ENCODE data around the gene FPR1.

Gene FPR1

GRCh38 chr19:51737924-51738323, 13.8 kb downstream of the FPR1 start:
- DNase-seq (ENCODE audit: low read depth in 1 of 2, low spot score in 1 of 2), result no peak

- no peak for DNase-seq (ENCODE audit: low read depth in 1 of 2, low spot score in 1 of 2)
These were observed 14.3 kb downstream of the FPR1 start for GRCh38 chr19:51737389-51737788.

- no peak for DNase-seq (ENCODE audit: low read depth in 1 of 2, low spot score in 1 of 2)
These were observed 15.8 kb downstream of the FPR1 start for GRCh38 chr19:51735759-51736449.

DNA sequence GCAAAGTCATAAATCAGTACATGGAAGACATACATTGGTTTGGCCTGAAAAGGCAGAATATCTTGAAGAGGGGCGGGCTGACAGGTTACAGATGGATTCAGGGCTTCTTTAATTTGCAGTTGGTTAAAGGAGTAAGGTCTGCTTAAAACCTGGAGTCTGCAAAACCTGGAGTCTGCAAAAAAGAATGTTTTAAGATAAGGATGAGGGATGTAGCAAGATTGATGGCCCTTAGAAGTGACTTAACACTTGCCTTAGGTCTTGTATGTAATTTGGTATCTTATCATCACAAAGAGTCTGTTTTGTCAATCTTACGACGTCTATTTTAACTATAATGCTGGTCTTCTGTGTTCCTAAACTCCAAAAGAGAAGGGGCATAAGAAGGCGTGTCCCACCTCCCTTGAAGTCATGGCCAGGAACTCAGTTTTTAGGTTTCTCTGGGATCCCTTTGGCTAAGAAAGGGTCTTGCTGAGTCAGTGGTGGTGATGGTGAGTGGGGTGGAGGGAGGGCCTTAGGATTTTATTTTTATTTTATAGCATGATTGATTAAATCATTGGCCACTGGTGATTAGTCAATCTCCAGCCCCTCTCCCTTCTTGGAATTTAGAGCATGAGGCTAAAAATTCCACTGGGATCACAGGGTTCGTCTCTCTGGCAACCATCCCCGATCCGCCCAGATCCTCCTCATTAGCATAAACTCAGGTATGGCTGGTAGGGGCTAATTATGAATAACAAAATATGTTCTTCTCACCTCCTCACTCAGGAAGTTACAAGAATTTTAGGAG, 17.7 kb downstream of the FPR1 start:
- no peak for DNase-seq (ENCODE audit: low read depth in 1 of 2, low spot score in 1 of 2)

- no peak for DNase-seq (ENCODE audit: low read depth in 1 of 2, low spot score in 1 of 2)
These were observed 21.9 kb downstream of the FPR1 start for GRCh38 chr19:51729781-51730180.

DNA sequence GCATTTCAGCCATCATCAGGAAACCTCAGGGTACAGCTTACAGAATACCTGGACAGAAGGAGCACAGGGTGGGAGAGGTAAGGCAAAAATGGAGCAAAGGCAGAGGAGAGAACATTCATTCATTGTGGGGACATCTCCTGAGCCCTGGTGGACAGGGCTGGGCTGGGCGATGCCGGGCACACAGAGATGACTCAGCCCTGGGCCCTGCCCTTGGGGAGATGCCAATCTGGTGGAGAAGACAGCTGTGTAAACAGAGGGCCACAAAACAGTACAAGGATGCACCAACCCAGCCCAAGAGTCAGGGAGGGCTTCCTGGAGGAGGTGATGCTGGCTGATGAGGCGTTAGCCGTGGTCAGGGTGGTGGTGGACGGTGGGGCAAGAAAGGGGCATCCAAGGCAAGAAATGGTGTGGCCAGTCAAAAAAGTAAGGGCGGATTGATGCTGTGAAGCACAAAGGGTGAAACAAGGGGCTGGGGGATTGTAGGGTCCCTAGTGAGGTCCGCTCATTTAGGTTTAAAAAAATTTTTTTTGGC, 24.3 kb downstream of the FPR1 start:
- DNase-seq (ENCODE audit: low read depth in 1 of 2, low spot score in 1 of 2), result no peak

- no peak for DNase-seq (ENCODE audit: low read depth in 1 of 2, low spot score in 1 of 2)
These were observed 25.6 kb downstream of the FPR1 start for GRCh38 chr19:51726049-51726448.

DNA sequence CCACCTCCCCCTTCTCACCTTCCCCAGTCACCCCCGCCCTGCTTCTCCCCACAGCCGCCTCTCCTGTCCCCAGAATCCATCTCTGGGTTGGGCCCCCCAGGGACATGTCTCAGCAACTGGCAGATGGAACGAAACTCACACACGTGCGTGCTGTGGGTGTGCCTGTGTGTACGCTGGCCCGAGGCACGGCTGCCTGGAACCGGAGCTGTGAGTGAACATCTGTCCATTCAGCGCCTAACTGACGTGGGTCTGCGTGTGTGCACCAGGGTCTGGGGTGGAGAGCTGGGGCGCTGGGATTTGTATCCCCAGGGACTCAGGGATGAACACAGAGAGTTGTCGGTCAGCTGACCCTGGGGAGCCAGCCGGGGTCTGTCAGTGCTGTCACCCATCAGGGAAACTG, 27.1 kb downstream of the FPR1 start:
- DNase-seq (ENCODE audit: low read depth in 1 of 2, low spot score in 1 of 2), result no peak

DNA sequence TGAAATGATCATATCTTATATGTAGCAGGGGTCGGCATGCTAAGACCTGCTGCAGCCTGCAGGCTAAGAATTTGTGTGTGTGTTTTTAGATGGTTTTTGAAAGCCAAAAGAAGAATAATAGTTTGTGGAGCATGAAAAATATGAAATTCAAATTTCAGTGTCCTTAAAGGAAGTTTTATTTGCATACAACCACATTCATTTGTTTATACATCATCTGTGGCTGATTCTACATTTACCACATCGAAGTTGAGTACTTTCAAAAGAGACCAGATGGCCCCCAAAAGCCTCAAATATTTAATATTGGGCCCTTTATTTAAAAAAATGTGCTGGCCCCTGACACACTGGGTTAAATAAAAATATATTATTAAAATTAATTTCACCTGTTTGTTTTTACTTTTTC, 29.2 kb downstream of the FPR1 start:
- no peak for DNase-seq (ENCODE audit: low read depth in 1 of 2, low spot score in 1 of 2)

GRCh38 chr19:51721905-51722304, 29.8 kb downstream of the FPR1 start:
- no peak for DNase-seq (ENCODE audit: low read depth in 1 of 2, low spot score in 1 of 2)

- no peak for DNase-seq (ENCODE audit: low read depth in 1 of 2, low spot score in 1 of 2)
These were observed 32.3 kb downstream of the FPR1 start for GRCh38 chr19:51719251-51719988.

DNA sequence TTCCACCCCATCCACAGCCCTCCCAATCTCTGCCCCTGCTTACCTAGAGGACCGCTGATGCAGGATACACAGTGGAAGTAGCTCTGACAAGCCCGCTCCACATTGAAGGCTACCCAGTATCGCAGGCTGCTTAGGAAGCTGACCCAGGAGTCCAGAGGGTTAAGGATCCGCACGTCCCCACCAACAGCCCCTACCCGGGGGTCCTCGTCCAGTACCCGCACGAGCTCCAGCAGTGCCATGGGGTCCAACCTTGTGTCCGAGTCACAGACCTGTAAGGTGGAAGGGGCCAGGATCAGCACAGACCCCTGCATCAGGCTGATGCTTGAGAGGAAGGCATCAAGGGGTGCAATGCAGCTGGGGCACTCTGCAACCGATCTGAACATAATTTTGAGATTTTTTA, 34.8 kb downstream of the FPR1 start:
- DNase-seq (ENCODE audit: low read depth in 1 of 2, low spot score in 1 of 2), result no peak

GRCh38 chr19:51715850-51716249, 35.8 kb downstream of the FPR1 start:
- no peak for DNase-seq (ENCODE audit: low read depth in 1 of 2, low spot score in 1 of 2)

DNA sequence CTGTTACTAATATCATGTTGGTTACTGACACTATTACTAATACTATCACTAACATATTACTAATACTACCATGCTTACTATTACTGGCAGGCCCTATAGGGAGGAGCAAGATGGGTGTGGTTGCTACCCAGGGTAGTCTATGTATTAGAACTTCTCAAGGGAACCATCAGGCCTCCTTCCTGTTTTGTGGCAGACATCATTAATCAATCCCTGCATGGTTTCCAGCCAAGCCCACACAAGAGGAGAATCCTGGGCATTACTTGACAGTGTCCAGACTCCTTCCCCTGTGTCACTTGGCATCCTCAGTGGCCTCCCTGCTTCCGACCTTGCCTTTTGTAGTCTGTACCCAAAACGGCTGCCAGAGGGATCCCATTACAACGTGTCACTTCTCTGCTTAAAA, 36.8 kb downstream of the FPR1 start:
- DNase-seq (ENCODE audit: low read depth in 1 of 2, low spot score in 1 of 2), result no peak

- DNase-seq (ENCODE audit: low read depth in 1 of 2, low spot score in 1 of 2), result no peak
These were observed 38.1 kb downstream of the FPR1 start for GRCh38 chr19:51713319-51714285.

- no peak for DNase-seq (ENCODE audit: low read depth in 1 of 2, low spot score in 1 of 2)
These were observed 39.1 kb downstream of the FPR1 start for GRCh38 chr19:51712461-51713081.

DNA sequence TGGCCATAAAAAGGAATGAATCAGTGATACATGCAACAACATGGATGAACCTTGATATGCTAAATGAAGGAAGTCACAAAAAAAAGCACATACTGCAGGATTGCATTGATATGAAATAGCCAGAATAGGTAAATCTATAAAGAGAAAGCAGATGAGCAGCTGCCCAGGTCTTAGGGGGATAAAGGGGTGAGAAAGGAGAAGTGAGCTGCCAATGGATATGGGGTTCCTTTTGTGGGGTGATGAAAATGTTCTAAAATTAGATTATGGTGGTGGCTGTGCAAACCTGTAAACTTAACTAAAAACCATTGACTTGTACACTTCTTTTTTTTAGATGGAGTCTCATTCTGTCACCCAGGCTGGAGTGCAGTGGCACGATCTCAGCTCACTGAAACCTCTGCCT, 40.0 kb downstream of the FPR1 start:
- no peak for DNase-seq (ENCODE audit: low read depth in 1 of 2, low spot score in 1 of 2)

DNA sequence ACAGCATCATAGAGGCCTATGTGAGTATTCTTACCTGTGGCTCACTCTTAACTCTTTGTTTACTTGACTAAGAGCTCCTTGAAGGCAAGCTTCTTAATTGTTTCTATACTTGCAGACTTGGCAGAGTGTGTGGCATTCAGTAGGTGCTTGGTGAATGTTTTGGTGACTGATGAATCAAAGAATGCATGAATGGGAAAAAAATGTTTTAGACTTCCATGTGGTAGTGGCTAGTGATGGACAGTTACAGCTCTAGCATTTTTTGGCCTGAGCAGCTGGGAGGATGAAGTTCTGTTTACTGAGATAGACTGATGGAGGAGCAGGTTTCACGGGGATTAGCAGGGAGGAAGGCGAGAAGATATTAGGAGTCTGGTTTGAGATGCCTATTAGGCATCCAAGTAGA, 41.5 kb downstream of the FPR1 start:
- no peak for DNase-seq (ENCODE audit: low read depth in 1 of 2, low spot score in 1 of 2)

- no peak for DNase-seq (ENCODE audit: low read depth in 1 of 2, low spot score in 1 of 2)
These were observed 42.1 kb downstream of the FPR1 start for GRCh38 chr19:51709575-51709974.

DNA sequence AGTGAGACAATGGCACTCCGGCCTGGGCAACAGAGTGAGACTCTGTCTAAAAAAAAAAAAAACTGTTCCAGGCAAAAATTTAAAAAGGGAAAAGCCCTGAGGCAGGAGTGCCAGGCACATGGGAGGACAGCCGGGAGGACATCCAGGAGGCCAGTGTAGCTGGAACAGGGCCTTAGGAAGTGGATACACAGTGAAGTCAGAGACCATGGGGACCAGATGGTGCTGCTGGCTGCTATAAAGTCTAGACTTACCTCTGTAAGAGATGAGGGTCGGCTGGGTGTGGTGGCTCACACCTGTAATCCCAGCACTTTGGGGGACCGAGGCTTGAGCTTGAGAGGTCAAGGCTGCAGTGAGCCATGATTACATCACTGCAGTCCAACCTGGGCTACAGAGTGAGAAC, 42.9 kb downstream of the FPR1 start:
- DNase-seq (ENCODE audit: low read depth in 1 of 2, low spot score in 1 of 2), result no peak
